Esophagus squamous epithelium (tissue), 4 donors: Measurements from ENCODE around the gene TEX44.

Source experiments
- POLR2A ChIP-seq, 4 donors: fragments of 450-650 bp; IDR thresholded peaks; one replicate each; pipeline ENCODE4 v1.6.1; 2017; ENCODE audit warnings: antibody characterized with exemption in 4 of 4, mild to moderate bottlenecking in 4 of 4, moderate library complexity in 3 of 4
- TF ChIP-seq, protein P1 (sequence below), 6 experiments: fragments of 450-650 bp in 4 of 6; fragments of 200-600 bp in 2 of 6; sonication (generic) in 2 of 6; IDR thresholded peaks; one replicate each; pipeline ENCODE4 v1.5.1; 2016 to 2019; ENCODE audit warnings: antibody characterized with exemption in 6 of 6, mild to moderate bottlenecking in 4 of 6, moderate library complexity in 4 of 6

DNA sequence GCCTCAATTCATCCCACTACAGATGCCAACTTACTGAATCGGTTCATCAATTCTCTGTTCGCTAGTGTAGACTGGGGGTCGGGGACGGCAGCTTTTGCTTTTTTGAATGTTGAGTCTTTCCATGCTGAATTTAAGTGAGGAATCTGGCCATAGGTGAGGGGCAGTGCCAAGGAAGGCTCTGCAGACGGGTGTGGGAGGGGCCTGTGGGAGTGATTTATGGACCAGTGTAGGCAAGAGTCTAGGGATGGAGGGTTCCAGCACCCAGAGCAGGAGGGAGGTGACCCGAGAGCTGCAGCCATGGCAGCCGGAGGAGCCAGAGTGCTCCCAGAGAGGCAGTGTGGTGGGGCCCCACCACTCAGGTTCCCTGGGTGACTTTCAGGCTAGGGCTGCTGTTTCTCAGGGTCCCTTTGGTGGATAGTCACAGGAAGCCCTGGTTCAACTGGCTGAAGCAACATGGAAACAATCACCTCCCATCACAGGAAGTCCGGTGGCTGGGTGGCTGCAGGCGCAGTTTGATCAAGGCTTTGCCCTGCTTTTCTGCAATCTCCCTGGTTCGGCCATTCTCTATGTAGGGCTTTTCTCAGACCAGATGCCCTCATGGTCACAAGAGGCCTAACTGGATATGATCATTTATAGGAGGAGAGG is 16.9 kb upstream of the TEX44 start:
- no peak for TF ChIP-seq POLR2A (IDR thresholded peaks at IDR 0.05)
- TF ChIP-seq, protein P1, sequence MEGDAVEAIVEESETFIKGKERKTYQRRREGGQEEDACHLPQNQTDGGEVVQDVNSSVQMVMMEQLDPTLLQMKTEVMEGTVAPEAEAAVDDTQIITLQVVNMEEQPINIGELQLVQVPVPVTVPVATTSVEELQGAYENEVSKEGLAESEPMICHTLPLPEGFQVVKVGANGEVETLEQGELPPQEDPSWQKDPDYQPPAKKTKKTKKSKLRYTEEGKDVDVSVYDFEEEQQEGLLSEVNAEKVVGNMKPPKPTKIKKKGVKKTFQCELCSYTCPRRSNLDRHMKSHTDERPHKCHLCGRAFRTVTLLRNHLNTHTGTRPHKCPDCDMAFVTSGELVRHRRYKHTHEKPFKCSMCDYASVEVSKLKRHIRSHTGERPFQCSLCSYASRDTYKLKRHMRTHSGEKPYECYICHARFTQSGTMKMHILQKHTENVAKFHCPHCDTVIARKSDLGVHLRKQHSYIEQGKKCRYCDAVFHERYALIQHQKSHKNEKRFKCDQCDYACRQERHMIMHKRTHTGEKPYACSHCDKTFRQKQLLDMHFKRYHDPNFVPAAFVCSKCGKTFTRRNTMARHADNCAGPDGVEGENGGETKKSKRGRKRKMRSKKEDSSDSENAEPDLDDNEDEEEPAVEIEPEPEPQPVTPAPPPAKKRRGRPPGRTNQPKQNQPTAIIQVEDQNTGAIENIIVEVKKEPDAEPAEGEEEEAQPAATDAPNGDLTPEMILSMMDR (IDR thresholded peaks at IDR 0.05), result no peak
